Limb (tissue), 2 donors: ENCODE results near the gene SLC26A4.

ENCODE experiments used
- DNase-seq, 2 donors: peaks; one replicate each; pipeline ENCODE4 v3.0.0-alpha.2; 2016; ENCODE audit errors: extremely low spot score in 2 of 2

Gene SLC26A4

DNA sequence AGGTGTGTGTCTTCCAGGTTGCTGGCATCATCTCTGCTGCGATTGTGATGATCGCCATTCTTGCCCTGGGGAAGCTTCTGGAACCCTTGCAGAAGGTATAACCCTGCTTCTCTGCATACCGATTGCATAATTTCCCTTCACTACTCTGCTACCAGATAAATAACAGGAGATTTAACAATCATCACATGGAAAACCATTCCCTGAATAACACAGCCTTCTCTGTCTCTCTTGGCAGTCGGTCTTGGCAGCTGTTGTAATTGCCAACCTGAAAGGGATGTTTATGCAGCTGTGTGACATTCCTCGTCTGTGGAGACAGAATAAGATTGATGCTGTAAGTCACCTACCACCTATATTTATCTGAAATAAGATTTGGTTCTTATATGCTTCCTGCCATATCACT, 33.8 kb downstream of the SLC26A4 start:
- peak in 1 of 2 donors; percentile 58 for DNase-seq

DNA sequence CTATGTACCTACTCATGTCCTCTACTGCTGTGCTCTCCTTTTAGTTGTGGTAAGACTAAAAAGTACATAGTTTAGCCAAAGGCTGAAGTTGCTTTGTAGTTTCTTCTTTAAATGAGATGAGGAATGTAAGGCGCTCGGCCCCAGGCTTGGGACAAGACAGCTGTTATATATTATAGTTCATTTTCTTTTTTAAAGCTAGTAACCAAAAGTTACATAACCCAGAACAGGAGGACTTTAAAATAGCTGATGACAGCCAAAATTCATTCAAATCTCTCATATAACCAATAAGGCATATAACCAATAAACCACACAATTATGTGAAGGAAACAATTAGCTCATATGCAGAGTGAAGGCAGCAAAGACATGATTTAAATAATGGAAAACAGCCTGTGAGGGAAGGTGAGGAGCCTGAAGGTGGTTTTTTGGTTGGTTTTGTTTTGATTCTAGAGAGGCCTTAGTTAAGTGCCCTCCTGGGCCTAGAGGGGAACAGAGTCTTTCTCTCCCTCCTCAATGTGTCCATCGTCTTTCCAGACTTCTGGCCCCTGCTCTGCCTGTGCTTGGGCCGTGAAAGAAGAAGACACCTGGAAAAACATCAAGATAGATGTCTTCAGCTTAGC, 35.8 kb downstream of the SLC26A4 start:
- no peak for DNase-seq

DNA sequence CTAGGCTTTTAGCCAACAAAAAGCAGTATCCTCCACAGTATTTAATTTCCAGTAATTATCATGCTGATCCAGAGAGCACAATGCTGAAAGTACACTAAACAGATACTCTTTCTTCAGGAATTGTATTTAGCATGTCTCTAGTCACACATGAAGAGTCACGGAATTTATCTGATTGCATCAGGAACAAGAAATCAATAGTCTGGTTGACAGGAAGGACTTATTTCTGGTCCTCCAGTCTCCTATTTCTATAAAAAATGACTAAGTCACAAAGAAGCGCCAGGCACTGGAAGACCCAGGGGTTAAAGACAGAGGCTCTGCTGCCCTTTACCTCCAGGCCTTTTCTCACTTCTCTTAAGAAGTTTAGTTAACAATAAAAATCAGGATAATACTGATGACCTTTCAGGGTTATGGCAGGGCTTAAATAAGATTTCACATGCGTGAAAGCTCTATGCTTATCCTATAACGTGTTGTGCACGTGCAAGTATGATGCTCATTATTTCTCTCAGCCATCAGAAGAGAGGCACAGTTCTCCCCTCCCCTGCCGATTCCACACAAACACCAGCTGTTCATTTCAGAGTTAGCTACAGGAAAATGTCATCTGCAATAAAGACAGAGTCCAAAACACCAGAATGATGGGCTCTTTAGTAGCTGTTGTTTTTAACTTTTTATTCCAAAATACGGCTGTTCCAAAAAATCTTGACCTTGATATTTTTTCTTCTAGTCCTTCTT, 36.9 kb downstream of the SLC26A4 start:
- DNase-seq = peak in 1 of 2 donors; percentile 54

DNA sequence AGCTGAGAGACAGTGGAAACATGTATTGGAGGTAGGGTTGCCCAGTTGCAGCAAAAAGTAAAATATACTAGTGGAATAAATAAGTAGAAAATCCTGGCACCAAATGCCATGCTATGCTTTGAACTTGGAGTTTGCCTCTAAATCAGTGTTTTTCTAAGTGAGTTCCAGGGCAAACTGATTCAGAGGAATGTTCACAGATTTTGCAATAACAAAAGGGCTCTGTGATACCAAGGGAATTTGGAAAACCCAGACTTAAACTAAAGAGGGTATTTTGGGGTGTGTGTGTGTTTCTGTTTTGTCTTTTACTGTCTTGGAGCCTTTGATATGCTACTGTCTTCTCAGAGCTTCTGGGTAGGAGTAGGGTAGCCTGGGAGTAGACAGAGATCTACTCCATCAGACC, 39.9 kb downstream of the SLC26A4 start:
- DNase-seq = no peak

DNA sequence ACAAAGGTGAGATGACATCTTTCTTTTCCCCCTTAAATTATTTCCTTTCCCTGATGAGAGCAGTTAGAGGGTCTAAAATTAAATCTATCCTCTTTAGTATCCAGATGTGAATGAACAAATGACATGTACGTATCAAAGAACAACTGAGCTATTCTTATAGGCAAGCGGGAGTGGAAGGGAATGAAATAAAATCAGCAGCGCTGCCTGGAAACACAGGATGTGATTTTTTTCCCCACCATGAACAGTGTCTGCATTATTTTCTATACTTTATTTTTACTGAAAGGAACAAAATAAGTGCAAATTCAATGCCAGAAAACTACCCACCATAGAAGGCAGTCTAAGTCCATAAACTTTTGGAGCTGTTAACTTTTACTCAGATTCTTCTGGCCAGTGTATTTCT, 40.6 kb downstream of the SLC26A4 start:
- DNase-seq = no peak

DNA sequence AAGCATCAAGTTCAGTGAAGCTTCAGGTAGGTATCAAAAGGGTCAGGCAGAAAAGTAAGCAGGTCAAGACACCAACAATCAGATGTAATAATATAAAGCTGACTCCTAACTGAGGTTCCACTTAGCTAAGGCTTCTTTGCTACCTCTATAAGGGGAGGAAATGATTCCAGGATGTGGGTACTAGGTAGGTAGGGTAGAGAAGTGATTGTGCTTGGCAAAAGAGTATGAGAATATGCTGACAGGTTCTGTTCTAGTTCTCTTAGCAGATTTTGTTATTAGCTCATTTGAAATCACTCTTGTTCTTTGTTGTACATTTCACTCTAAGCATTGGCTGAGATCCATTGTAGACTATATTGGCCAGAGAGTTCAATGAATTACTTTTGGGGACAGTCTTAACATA, 42.6 kb downstream of the SLC26A4 start:
- no peak for DNase-seq

DNA sequence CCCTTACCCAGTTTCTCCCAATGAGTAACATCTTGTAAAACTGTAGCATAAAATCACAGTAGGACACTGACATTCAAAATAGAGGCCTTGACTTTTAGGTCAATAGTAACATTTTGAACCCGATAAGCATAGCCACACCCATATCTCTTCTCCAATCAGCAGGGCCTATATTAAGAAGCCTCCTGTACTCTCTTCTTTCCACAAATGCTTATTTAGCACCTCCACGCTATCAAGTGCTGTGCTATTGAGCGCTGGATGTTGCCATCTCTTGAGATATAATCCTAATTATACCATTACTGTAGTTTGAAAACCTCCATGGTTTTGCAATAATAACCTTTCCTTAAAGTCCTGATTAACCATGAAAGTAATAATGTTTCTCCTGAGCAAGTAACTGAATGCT, 43.2 kb downstream of the SLC26A4 start:
- no peak for DNase-seq

DNA sequence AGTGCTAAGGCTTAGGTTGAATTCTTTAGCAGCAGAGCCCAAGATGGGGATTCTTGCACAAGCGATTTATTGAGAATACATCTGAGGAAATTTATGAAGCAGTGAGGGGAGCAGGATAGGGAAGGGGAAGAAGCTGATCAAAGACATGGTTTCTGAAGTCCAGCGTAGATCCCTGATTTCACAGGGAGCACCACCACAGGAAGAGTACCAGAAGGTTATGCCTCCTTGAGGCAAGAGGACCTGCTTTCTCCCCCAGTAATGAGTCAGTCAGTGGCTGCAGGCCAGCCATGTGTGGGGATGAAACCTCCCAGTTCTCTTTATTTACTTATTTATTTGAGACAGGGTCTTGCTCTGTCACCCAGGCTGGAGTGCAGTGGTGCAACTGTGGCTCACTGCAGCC, 48.3 kb downstream of the SLC26A4 start:
- DNase-seq = no peak

DNA sequence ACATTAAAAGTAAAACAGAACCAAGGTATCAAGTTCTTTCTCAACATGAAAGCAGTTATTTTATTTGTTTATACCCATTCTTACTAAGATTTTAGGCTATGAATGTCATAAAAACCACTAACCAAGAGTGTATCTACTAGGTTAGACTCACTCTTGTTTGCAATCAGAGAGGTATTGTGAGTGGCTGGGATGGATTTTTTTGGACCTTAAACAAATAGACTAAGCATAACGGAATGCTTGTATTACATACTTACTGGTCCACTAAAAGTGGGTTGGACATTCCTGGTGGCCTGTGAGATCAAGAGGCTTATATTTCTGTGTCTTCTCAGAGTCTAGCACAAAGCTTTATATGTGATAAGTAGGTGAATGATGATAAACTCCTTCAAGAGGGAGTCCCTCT, 50.7 kb downstream of the SLC26A4 start:
- no peak for DNase-seq

DNA sequence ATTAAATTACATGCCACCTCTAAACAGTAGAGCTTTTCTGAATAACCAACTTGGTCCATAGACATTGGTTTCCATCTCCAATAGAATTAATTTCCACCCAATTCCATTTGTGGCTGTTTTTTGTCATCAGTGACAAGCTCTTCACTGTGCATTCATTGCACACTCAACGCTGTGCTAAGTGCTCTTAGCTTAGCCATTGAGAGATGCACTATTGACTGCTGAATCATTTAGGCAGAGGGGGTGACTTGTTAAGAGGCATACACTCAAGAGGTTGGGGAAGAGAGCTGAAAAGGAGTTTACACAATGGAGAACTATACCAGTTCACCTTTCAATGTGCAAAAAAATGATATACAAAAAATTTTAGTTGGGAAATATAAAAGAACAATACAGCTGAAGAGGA, 51.4 kb downstream of the SLC26A4 start:
- no peak for DNase-seq

DNA sequence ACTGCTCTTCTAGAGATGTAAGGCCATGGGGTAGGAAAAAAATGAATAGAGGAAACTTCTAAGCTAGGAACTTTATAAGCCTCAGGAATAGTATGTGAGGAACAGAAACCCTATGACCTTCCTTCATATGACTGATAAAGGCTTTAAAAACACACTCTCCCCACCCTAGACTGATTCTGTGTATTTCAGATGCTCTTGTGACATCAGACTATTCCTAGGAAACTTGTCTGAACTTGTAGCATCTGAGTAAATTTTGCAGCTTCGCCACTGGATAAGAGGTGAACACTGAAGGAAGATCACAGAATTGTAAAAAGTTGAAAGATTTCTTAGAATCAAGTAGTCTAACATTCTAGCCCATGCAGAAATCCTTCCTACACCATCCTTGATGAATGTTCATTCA, 52.3 kb downstream of the SLC26A4 start:
- DNase-seq = no peak

DNA sequence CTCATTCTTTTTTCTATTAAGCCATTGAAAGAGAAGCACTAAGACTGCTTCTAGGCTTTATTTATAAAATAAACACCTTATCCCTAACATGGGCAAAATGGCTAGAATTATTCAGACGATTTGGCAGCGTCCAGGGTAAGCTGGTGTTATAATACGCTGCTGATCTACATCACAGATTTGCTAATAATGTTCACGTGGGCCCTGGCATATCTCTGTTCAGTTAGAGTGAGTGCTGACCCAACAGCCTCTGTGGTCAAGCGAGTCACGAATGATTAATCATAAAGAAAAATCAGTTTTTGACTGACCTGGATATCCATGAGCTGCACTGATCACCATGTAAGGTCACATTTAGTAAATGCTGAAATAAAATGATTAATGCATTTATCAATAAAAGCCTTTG, 54.9 kb downstream of the SLC26A4 start:
- DNase-seq = no peak

DNA sequence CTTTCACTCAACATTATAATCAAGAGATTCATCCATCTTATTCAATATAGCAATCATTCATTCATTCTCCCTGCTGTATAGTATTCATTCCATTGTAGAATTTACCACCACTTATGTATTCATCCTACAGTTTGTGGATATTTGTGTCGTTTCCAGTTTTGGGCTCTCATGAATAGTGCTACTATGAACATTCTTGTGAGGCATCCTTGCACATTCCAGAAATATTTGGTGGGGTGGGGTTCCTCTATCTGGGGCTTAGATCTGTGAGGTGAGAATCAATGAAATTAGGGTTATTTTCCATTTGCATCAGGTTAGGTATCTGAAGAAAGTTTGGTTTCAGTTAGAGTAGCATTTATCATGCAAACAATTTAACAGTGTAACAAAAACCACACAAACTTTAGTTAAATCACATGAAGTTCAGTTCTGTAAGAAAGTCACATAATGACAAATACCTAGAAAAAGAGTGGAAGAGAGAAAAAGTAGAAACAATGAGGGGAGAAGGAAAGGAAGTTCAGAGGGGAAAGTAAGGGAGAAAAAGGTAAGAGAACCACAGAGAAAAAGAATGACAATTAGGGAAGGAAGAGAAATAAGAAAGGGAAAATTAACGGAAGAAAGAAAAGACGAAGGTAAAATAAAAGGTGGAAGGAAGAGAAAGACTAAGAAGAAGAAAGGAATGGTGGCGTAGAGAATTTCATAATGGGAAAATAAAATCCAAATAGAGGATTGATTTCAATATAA, 58.0 kb downstream of the SLC26A4 start:
- DNase-seq = no peak

DNA sequence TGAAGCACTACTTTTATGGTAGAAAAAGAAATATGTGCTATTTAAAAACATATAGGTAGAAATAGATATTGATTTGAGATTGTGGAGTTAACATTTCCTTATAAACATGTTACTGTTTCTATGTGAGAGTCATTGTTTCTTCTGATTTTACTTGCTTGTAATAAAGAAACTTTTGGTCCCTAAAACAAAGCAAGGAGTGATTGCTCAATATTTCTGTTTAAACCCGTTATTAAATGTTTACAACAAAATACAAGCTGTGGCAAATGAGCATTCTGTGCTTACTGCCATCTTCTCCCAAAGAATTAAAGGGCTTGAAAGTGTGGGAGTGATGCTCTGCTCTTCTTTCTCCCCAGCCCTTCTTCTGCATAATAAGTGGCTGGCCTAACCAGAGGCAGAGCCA, 60.7 kb downstream of the SLC26A4 start:
- no peak for DNase-seq

DNA sequence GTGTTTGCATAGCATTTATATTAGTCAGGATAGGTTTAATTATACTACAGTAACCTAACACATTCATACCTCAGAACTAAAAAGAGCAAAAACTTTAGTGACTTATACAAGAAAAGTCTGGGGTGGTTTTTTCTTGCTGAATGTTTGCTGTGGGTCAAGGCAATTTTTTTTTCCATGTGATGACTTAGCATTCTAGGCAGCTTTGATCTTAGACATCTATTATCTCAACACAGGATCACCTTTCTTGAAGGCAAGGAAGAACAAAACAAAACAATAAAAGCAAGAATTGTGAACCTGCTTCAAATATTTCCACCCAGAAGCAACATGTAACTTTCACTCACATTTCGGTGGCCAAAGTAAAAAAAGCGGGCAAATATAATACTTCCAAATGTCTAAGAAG, 62.6 kb downstream of the SLC26A4 start:
- DNase-seq = no peak

DNA sequence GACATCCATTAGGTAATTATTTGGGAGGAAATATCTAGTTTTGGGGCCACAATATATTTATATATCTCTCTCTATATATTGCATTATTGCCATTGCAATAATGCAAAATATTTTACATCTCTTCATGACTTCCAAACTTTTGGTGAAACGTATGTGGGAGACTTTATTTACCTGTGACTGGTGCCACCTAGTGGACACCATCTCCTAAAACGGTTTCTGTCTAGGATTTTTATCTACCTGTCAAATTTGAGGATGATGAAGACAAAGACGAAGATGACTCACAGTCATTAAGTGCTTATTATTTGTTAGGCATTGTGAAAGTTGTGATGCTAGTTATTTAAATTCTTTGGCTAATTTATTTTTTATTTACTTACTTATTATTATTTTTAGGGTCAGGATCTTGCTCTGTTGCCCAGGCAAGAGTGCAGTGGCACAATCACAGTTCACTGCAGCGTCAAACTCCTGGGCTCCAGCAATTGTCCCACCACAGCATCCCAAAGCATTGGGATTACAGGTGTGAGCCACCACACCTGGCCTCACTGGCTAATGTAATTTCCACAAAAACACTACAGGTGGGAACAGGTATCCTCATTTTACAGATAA, 64.6 kb downstream of the SLC26A4 start:
- peak; percentile 45 to 60 for DNase-seq

DNA sequence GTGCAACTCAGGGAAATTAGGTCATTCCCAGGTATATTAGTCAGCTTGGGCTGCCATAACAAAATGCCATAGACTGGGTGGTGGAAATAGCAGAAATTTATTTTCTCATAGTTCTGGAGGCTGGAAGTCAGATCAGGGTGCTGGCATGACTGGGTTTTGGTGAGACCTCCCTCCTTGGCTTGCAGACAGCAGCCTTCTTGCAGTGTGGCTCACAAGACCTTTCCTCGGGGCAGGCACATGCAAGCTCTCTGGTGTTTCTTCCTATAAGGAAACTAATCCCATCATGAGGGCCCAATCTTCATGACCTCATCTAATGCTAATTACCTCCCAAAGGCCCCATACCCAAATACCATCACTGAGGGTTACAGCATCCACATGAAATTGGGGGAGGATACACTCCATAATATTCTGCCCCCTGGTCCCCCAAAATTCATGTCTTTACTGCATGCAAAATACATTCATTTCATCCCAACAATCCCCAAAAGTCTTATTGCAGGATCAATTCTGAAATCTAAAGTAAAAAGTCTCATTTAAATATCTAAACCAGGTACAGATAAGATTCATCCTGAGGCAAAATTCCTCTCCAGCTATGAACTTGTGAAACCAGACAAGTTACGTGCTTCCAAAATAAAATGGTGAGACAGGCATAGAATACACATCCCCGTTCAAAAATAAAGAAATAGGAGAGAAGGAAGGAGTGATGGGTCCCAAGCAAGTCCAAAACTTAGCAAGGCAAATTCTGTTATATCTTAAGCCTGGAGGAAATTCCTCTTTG, 65.9 kb downstream of the SLC26A4 start:
- DNase-seq = no peak

DNA sequence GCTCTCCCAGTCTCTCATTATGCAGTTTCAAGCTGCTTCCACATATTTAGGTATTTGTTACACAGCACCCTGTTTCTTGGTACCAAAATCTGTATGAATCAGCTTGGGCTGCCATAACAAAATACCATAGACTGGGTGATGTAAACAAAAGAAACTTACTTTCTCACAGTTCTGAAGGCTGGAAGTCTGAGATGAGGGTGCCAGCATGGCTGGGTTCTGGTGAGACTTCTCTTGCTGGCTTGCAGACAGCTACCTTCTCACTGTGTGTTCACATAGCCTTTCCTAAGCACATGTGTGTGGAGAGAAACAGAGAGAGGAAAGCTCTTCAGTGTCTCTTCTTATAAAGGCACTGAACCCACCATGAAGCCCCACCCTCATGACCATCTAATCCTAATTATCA, 67.6 kb downstream of the SLC26A4 start:
- no peak for DNase-seq

DNA sequence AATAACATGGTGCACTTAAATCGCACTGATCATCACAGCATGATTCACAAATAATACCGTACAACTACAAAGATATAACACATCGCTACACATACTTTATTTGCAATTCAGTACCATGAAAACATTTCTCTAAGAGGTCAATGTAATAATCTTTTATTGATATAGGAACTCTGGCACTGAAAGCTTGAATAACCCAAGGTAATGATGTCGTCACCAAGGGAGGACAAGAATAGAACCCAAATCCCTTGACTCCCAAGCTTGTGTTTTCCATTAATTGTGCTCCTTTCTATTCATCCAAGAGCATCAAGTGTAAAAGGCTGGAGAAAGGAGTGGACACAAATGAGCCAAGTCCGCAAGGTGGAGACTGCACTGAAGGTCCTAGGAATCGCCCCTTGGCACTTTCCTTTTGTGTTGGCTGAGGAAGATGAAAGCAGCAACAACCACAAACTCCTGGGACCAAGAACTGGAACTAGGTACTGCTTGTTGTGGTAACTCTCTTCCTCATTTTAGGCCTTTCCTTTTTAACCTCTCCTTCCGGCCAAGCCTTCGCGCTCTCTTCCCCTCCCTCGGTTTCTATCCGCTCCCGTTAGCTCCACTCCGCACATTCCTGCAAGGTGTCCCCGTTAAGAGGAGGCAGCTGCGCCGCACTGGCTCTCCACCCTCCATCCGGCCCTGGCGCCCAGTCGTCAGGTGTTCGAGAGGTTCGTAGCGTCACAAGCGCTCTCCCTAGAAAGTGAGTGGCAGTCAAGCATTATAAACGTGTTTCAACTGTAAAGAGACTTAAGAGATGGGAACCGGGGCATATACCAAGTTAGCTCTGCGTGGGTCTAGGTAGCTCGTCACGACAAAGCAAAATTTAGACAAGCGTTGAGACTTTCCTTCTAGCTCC, 82.3 kb downstream of the SLC26A4 start:
- peak in 1 of 2 donors; percentile 28 for DNase-seq

DNA sequence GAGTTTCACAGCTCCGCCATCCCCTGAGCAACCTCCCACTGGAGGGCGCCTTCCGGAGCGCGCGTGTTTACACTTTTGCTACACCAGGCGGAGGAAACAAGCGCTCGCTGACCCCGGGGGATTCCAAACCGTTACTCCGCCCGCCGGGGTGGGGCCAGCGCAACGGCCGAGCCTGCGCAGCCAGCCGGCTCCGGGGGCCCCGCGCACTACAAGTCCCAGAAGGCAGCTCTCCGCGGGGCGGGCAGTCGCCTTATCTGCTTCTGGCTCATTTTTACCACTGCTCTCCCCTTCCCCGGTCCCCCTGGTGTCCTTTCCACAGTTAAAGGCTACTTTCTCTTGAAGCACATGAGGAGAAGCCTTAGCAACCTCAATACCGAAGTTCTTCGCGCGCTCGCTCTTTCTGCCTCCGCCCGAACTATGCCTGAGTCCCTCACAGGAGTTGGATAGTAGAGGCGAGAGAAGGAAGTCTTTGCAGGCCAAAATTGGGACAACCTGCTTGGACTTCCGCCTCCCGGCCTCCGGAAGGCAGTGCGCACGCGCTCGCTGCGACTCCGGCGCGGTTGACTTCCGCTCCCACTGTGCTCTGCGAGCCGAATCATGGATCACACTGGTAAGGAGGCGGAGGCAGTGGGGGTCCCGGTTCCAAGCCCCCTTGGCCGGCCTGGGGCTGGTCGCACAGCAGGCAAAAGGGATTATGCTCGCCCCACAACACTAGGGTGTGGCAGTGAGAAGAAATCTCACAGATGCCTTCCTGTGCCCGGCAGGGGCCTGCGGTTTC, 83.1 kb downstream of the SLC26A4 start, which contains the start of gene CBLL1:
Gene CBLL1 (plus strand): TSS at position 576 of the 778 bp plus-strand sequence. CDS start 22 bp downstream, at position 598.
- DNase-seq = peak; percentile 98
